Middle frontal gyrus (tissue), 1 donor: ENCODE measurements around the gene CYP2A6.

Experiments used
- DNase-seq: peaks from one replicate; pipeline ENCODE4 v3.0.0-alpha.2; 2015; ENCODE audit warnings: low spot score; ENCODE audit errors: extremely low spot score

CYP2A6 gene

GRCh38 chr19:40803170-40803856 is 46.9 kb downstream of the CYP2A6 start:
- no peak for DNase-seq

- no peak for DNase-seq
These were observed 47.7 kb downstream of the CYP2A6 start for GRCh38 chr19:40802300-40803169.

GRCh38 chr19:40801426-40802299 is 48.6 kb downstream of the CYP2A6 start:
- no peak for DNase-seq

GRCh38 chr19:40800997-40801377 is 49.3 kb downstream of the CYP2A6 start:
- DNase-seq: no peak

GRCh38 chr19:40800339-40800996 is 49.8 kb downstream of the CYP2A6 start:
- no peak for DNase-seq

- no peak for DNase-seq
These were observed 50.5 kb downstream of the CYP2A6 start for GRCh38 chr19:40799558-40800338.

DNA sequence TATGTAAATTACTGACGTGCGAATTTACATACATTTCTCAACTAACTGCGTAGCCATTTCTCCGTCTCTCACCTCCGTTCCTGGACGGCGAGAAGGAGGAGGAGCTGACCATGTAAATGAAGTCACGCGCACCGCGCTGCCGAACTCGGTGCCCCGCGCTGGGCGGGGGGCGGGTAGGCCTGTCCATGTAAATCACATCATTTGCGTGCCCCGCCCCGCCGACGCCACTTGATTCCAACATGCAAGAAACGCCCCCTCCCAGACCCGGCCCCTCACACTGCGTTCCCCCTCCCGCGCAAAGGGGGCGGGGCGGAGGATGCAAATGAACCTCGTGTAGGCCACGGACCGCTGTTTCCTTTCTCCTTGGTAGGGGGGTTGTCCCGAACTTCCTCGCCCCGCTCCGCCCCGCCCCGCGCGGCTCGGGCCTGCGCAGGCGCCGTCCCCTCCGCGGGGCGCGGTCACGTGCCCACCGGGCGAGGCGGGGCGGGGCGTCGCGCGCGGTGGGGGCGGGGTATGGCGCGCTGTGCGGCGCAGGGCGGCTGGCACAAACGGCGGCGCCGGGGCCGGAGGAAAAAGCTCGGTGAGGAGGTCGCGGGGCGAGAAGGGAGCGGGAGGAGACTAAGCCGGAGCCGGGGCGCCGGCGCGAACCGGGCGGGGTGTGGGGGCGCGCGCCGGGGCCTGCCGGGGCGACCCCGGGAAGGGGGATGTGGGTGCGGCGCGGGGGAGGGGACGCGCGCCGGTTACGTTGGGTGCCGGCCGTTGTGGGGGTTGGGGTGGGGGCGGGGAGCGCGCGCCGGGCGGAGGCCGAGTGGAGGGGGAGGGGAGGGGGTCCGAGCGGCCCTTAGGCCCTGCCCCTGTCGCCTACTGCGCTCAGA is 51.3 kb downstream of the CYP2A6 start, which contains the start of gene EGLN2:
Gene EGLN2, plus strand, starts transcription at position 509 of the 875 bp plus-strand sequence. CDS start 1,382 bp downstream, outside the sequence.
- DNase-seq: peak; percentile 99

- no peak for DNase-seq
These were observed 52.1 kb downstream of the CYP2A6 start for GRCh38 chr19:40797963-40798682.

DNA sequence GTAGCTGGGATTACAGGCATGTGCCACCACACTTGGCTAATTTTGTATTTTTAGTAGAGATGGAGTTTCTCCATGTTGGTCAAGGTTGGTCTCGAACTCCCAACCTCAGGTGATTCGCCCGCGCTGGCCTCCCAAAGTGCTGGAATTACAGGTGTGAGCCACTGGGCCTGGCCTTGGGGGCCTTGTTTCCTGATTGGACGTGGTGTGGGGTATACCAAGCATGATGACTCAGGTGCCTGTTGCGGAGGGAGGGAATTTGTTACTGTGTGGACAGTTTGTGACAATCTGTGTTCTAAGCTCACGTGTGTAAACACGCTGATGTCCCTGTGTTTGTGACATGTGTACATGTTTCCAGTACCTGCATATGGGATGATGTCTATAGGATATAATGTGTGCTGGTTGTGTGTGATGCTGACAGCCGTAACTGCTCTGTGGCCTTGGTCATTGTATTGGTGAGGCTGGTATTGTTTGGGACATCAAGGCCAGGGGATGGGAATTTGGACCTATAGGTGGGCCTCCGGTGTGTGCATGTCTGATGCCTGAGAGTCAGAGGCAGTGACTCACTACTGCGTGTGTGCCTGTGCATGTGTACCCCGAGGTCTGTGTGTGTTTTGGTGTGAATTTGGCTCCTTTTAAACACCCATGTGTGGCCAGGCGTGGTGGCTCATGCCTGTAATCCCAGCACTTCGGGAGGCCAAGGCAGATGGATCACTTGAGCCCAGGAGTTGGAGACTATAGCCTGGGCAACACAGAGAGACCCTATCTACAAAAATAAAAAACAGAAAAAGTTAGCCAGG is 52.9 kb downstream of the CYP2A6 start:
- no peak for DNase-seq
